Stromal cell of bone marrow (primary cell): Measurements from ENCODE around the gene CGB1.
A peak's percentile ranks its signal among the peaks of the same experiment; 100 is the strongest.

Experiments
- DNase-seq: peaks from one replicate; pipeline ENCODE4 v3.0.0-alpha.2; 2012; ENCODE audit warnings: low read depth

The CGB1 gene

DNA sequence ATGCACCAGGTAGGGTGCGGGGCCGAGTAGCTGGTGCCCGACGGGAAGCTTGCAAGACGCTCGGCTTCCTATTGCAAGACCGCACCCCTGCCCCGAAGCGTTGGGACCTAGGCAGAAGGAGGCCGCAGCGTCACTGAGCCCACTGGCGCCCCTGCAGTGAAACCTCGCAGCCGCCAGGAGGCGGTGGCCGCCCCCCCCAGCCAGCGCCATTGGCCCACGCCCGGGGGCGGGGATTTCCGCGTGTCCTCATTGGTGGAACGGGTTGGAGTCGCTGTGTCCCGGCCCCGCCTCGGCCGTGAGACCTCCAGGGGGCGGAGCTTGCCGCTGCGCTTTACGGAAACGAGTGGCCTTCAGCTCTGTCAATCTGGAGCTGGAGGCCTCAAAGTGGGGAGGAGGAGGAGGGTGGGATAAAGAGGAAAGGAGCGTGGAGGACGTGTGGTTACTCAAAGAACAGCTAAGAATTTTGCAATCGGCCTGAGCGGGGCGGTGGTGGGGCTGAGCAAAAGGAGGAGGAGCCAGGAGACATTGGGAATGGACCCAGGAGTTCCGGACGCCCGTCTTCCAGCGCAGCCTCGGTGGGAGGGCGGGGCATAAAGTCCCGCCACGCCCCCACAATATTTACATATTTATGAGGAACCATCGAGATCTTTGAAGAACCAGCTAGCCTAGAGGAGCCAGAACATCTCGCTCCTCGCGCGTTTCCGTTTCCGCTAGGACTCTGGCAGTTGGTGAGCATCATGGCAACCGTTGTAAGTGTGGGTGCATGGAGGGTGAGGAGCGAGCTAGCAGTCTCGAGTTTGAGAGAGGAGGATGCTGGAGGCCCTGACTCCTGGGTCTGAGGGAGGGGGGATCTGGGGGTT is 43.3 kb downstream of the CGB1 start, which contains the start of the genes GYS1 and RUVBL2:
TSS of gene GYS1 (minus strand) at position 135 of the 860 bp plus-strand sequence. CDS start 197 bp downstream, outside the sequence.
TSS of gene RUVBL2 (plus strand) at position 713 of the 860 bp plus-strand sequence. CDS start at position 738, 25 bp downstream.
- DNase-seq, result peak; percentile 99

DNA sequence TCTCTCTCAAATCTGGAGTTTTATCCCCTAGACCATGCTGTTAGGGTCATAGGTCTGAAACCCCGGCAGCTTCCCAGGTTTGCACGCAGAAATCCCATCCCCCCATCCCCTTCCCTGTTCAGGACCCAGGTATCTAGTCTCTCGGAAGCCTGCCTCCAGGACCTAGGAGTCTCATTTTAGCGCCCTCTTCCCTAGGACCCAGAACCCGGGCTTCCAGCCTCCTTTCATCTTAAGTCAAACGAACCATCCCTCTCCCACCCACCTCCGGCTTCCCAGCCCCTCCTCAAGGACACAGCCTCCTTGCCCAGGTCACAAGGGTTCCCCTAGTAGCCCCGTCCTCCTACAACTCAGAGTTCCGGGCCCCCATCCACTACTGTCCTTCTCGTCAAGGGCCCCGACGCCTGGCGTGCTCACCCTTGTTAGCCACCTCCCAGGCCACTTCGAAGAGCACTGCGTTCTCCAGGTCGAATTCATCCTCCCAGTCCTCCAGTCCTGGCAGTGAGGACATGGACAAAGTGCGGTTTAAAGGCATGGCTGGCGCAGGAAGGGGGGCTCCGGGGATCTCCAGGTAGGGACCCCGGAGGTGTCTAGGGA is 44.0 kb downstream of the CGB1 start:
- DNase-seq, result no peak

DNA sequence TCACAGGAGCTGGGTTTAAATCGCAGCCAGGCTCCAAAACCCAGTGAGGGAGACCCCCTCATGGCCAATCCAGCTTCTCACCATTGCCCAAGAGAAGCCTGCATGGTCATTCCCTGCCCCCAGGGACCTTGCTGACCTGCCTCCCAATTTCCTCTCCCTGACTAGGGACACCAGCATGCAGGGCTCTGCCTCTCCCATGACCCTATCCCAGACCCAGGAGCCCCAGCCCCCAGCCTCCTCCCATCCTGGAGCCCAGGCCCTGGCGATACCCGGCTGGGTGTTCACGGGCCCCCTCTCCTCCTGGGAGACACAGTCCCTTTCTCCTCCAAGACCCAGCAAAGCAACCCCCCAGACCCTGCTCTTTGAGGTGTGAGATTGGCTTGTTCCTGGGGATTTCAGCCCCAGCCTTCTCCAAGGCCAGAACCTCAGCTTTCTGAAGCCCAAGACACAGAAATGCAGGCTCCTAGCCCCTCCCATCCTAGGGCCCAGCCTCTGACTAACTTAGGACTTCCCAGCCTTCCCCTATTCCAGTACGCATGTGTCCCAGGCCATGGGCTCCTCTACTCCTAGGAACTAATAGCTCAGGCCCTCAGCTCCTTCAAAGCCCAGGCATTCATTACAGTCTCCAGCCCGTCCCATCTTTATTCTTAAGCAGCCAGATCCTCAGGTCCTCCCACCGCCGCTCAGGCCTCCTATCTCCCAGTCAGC is 44.7 kb downstream of the CGB1 start:
- DNase-seq, result peak; percentile 84

DNA sequence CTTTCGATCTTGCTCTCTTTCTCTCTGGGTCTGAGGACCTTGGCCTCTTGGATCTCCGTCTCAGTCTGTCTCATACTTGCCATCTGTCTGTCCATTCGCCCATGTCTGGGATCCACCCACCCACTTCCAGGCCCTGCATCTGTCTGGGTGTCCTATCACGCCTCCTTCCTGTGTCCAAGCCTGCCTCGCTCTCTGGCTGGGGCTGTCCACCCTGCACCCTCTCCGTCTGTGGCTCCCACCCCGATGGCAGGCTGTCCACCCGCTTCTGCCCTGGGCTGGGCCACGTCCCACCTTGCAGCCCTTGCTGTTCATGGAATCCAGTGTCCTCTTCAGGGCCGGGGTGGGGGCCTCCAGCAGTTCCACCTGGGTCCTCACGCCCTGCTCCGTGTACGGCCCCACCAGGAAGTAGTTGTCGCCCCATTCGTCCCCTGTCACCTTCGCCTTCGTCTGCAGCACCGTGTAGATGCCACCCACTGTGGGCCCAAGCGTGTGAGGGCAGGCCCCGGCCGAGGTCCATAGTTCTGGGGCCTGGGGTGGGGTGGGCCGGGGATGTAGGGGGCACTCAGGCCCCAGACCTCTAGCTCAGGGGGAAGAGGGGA is 45.6 kb downstream of the CGB1 start:
- DNase-seq, result no peak

GRCh38 chr19:48990400-48990799 is 46.3 kb downstream of the CGB1 start:
- no peak for DNase-seq

DNA sequence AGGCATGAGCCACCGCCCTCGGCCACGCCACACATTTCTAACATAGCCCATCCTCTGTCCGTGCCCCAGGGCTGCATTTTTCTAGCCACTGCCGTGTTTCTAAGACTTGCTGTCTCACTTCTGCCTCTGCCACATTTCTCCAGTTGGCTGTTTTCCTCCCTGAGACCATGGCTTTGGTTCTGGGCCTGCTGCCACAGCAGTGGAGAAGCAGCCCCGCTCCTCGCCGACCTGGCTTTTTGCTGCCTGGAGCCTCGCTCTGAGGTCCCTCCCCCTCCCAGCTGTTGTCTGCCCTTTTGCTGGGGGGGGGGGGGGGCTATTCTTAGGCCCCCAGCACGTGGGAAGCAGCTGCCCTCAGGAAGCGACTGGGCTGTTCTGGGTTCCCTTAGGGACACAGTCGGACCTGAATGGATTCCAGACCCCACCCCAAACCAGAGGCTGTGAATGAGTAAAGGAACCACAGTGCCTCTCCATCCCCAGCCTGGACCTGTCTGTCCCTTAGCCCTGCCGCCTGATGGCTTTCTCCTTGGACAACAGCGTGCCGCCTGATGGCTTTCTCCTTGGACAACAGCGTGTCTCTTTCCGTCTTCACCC is 46.9 kb downstream of the CGB1 start:
- DNase-seq, result no peak

- DNase-seq, result no peak
Measured at GRCh38 chr19:48988860-48989259, 47.8 kb downstream of the CGB1 start.

- no peak for DNase-seq
Measured at GRCh38 chr19:48988286-48988685, 48.4 kb downstream of the CGB1 start.

DNA sequence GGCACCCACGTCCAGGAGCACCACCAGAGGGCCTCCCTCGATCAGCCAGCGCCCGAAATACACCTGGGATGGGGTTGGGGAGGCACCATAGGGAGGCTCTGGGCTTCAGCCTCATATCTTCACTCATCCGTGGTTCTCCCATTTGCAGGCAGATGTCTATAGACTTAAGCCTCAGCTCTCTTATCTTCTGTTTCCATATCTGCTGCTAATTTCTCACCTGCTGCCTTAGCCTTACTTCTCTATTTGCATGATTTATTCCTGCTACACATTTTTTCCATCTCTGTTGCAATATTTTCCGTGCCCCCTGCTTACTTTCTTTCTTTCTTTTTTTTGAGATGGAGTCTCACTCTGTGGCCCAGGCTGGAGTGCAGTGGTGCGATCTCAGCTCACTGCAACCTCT is 49.4 kb downstream of the CGB1 start:
- no peak for DNase-seq

- no peak for DNase-seq
Measured at GRCh38 chr19:48986211-48986610, 50.5 kb downstream of the CGB1 start.

DNA sequence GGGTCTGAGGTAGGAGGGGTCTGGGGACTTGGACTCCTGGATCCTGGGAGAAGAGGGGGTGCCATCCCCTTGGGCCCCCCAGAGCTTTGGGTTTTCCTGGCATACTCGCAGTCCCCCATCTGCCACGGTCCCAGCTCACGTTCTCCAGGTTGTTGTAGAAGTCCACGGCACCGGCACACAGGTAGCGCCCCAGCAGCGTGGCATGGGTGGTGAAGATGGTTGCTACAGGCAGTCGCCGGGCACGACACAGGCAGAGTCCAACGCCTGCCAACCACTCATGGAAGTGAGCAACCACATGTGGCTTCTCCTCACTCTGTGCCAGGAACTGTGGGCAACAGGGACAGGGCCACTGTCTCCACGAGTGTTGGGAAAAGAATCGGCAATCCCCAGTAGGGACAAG is 51.0 kb downstream of the CGB1 start:
- DNase-seq, result no peak
